GM06990 (cell line): ENCODE data around the gene GNB4.
A peak's percentile ranks its signal among the peaks of the same experiment; 100 is the strongest.

ENCODE experiments used
- DNase-seq: peaks from one replicate; pipeline ENCODE4 v3.0.0-alpha.2; 2011; ENCODE audit not compliant: insufficient read length; ENCODE audit errors: extremely low read depth
- H3K27me3 ChIP-seq: replicated peaks from 2 replicates; pipeline ENCODE4 v1.6.0; 2011; ENCODE audit warnings: low read length; ENCODE audit not compliant: control insufficient read depth, insufficient read depth
- H3K36me3 ChIP-seq: 2 replicates; pipeline ENCODE4 v1.5.1; 2011; ENCODE audit warnings: low read length; ENCODE audit not compliant: control insufficient read depth, insufficient read depth
- H3K4me3 ChIP-seq: replicated peaks from 2 replicates; pipeline ENCODE4 v1.5.1; 2011; ENCODE audit warnings: low read depth, mild to moderate bottlenecking, control low read depth, low read length
- TF ChIP-seq, protein P1 (sequence below): IDR thresholded peaks from 2 replicates; pipeline ENCODE4 v1.5.1; 2011; ENCODE audit warnings: low read length, control low read depth, mild to moderate bottlenecking, inconsistent platforms; ENCODE audit not compliant: insufficient read depth, poor library complexity, severe bottlenecking

GNB4 gene

GRCh38 chr3:179410999-179411398 lies 40.3 kb downstream of the GNB4 start:
- no peaks in the 10 kb centered on the region for H3K27me3 ChIP-seq
- no peak for DNase-seq
- no peak overlapping the region for H3K4me3 ChIP-seq
- TF ChIP-seq, protein P1, sequence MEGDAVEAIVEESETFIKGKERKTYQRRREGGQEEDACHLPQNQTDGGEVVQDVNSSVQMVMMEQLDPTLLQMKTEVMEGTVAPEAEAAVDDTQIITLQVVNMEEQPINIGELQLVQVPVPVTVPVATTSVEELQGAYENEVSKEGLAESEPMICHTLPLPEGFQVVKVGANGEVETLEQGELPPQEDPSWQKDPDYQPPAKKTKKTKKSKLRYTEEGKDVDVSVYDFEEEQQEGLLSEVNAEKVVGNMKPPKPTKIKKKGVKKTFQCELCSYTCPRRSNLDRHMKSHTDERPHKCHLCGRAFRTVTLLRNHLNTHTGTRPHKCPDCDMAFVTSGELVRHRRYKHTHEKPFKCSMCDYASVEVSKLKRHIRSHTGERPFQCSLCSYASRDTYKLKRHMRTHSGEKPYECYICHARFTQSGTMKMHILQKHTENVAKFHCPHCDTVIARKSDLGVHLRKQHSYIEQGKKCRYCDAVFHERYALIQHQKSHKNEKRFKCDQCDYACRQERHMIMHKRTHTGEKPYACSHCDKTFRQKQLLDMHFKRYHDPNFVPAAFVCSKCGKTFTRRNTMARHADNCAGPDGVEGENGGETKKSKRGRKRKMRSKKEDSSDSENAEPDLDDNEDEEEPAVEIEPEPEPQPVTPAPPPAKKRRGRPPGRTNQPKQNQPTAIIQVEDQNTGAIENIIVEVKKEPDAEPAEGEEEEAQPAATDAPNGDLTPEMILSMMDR, result no peak
- no peaks in the 10 kb centered on the region; the same call in 1 of the 2 replicates for H3K36me3 ChIP-seq

- H3K36me3 ChIP-seq, result no peaks in the 10 kb centered on the region; the same call in 1 of the 2 replicates
- H3K27me3 ChIP-seq, result no peaks in the 10 kb centered on the region
- H3K4me3 ChIP-seq, result no peak overlapping the region
- TF ChIP-seq, protein P1, result peak; percentile 34
- no peak for DNase-seq
Observed at GRCh38 chr3:179410331-179410730, 40.9 kb downstream of the GNB4 start.

- TF ChIP-seq, protein P1, result no peak
- DNase-seq, result no peak
- Histone ChIP-seq H3K4me3 (no peak overlapping the region), H3K36me3 (no peaks in the 10 kb centered on the region; the same call in 1 of the 2 replicates), H3K27me3 (no peaks in the 10 kb centered on the region)
Observed at GRCh38 chr3:179404307-179404706, 47.0 kb downstream of the GNB4 start.

DNA sequence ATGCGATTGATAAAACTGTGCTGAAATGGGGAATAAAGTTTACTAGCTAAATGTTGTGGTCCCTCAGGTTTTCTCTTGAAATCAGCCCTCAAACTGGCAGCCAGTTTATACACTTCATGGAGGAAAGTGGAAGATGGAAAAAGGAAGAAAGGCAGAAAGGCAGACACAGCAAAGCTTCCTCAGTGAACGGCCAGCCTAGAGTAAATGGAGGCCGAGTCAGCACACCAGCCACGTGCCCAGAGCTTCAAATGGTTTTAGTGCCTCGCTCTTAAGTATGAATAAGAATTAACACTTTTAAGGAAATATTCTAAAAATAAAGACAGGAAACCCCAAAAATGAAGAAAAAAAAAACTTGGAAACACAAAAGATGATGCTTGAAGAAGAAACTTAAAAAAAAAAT lies 48.3 kb downstream of the GNB4 start:
- Histone ChIP-seq H3K4me3 (no peak overlapping the region), H3K36me3 (no peaks in the 10 kb centered on the region; the same call in 1 of the 2 replicates), H3K27me3 (no peaks in the 10 kb centered on the region)
- TF ChIP-seq, protein P1, result no peak
- DNase-seq, result no peak

DNA sequence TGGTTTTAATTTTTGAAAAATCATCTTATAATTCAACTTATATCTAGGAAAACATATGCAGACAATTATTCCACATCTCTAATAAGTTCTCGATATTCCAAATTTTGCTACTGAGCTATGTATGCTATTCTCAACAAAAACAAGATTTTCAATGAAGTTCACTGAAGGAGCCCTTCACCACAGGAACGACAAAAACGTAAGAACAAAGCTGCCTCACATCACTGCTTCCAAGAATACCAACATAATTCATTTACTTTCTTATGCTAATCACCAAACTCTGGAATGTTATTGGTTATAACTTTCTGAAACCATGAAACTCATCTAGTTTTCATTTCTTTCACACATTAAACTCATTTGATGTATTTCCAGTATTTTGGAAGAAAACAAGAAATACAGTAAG lies 49.7 kb downstream of the GNB4 start:
- Histone ChIP-seq H3K27me3 (no peaks in the 10 kb centered on the region), H3K4me3 (no peak overlapping the region), H3K36me3 (peaks cover 5% of the 10 kb centered on the region)
- DNase-seq, result no peak
- TF ChIP-seq, protein P1, result no peak
